SH-SY5Y (cell line): ENCODE data around the gene FSTL4.

Source experiments
- GATA2 ChIP-seq: IDR thresholded peaks from 2 replicates; pipeline ENCODE4 v1.6.1; 2011; ENCODE audit warnings: mild to moderate bottlenecking, low read depth, low read length
- GATA3 ChIP-seq: IDR thresholded peaks from 2 replicates; pipeline ENCODE4 v1.6.1; 2011; ENCODE audit warnings: low read depth, mild to moderate bottlenecking, low read length, moderate library complexity

GRCh38 chr5:133343196-133343595 is 269.1 kb downstream of the FSTL4 start:
- TF ChIP-seq GATA2 (no peak), GATA3 (no peak)
